Measurements from ENCODE around the gene TSEN34. TPM values are rescaled to one million over a fixed set of nuclear protein-coding genes. Genes with fewer than 3 reads are reported as not detected.
"Not testable (repeated sequence)": the region's sequence is repeated elsewhere in the genome, so short reads cannot be mapped to it uniquely, and the experiment has no call there.

The TSEN34 gene
- total RNA-seq, 4 donors from 2014 or later = 49.4 to 103 (median 86.8) TPM

GRCh38 chr19:54242234-54242633, 51.1 kb downstream of the TSEN34 start:
- WGBS = 80% methylated on average over 1 of the region's 4 CpGs
- H3K27ac ChIP-seq (replicated peaks in 1 of 4); H3K4me1 ChIP-seq; H3K36me3 ChIP-seq; H3K9me3 ChIP-seq; intact Hi-C loops (cut with DNase I); H3K4me3 ChIP-seq; DNase-seq (ENCODE audit: extremely low spot score): not testable (repeated sequence)
- peaks cover 0 to 30% (median 0%) of the 10 kb centered on the region in 4 donors for H3K27me3 ChIP-seq

GRCh38 chr19:54242646-54243045, 51.5 kb downstream of the TSEN34 start, which contains the start of gene LILRA6:
Gene LILRA6, minus strand, starts transcription at chr19:54242790.
- DNase-seq (ENCODE audit: extremely low spot score); H3K27ac ChIP-seq (replicated peaks in 1 of 4): not testable (repeated sequence)
- no CpG with 5 or more reads among the region's 6 CpGs for WGBS

GRCh38 chr19:54243809-54244208, 52.7 kb downstream of the TSEN34 start:
- H3K36me3 ChIP-seq; H3K27ac ChIP-seq (replicated peaks in 1 of 4); H3K4me3 ChIP-seq; DNase-seq (ENCODE audit: extremely low spot score); H3K4me1 ChIP-seq; H3K9me3 ChIP-seq: not testable (repeated sequence)
- intact Hi-C loops (cut with DNase I) = loop anchor here (2.0 kb wide), 1 partner anchor 21 kb away; the partner anchor contains the start of gene LILRB3
- peaks cover 0 to 42% (median 0%) of the 10 kb centered on the region in 4 donors for H3K27me3 ChIP-seq
- no CpG with 5 or more reads among the region's 8 CpGs for WGBS

More at GRCh38 chr19:54242646-54243045, 51.5 kb downstream of the TSEN34 start, which contains the start of gene LILRA6:
- H3K4me3 ChIP-seq; intact Hi-C loops (cut with DNase I); H3K9me3 ChIP-seq; H3K36me3 ChIP-seq; H3K4me1 ChIP-seq: not testable (repeated sequence)
- H3K27me3 ChIP-seq = peaks cover 0 to 34% (median 0%) of the 10 kb centered on the region in 4 donors

Other genes starting within 250 kb of the TSEN34 start
- gene CACNG8, start 228.4 kb upstream of the TSEN34 start, total RNA-seq = under 1 TPM in 1 of 4 donors, not detected in 3; 0.06 TPM
- not detected for gene CACNG6, start 199.7 kb upstream of the TSEN34 start, total RNA-seq
- gene VSTM1, start 127.4 kb upstream of the TSEN34 start, total RNA-seq = under 1 TPM in 1 of 4 donors, not detected in 3; 0.33 TPM
- not detected for gene TARM1, start 109.9 kb upstream of the TSEN34 start, total RNA-seq
- gene OSCAR, start 90.5 kb upstream of the TSEN34 start, total RNA-seq = 1 to 10 TPM in 3 of 4 donors, under 1 TPM in 1; 0.29 to 5.0 (median 1.6) TPM
- 10 to 100 TPM in 3 of 4 donors, 1 to 10 TPM in 1; 9.1 to 50.9 (median 26.4) TPM for gene NDUFA3, start 88.5 kb upstream of the TSEN34 start, total RNA-seq
- gene TFPT, start 75.7 kb upstream of the TSEN34 start, total RNA-seq = 10 to 100 TPM; 10.8 to 26.6 (median 19.8) TPM
- 10 to 100 TPM; 44.9 to 64.3 (median 56.0) TPM for gene PRPF31, start 75.6 kb upstream of the TSEN34 start, total RNA-seq
- gene CNOT3, start 53.5 kb upstream of the TSEN34 start, total RNA-seq = 10 to 100 TPM; 15.1 to 25.3 (median 21.1) TPM
- gene LENG1, start 31.6 kb upstream of the TSEN34 start, total RNA-seq = 10 to 100 TPM in 3 of 4 donors, 1 to 10 TPM in 1; 10.0 to 12.7 (median 11.5) TPM
- gene TMC4, start 18.1 kb upstream of the TSEN34 start, total RNA-seq = under 1 TPM in 3 of 4 donors, not detected in 1; 0.26 to 0.98 (median 0.33) TPM
- 10 to 100 TPM; 40.3 to 83.2 (median 59.4) TPM for gene MBOAT7, start 1.7 kb upstream of the TSEN34 start, total RNA-seq
- 1,000 to 10,000 TPM; 1,410 to 2,465 (median 1,750) TPM for gene RPS9, start 9.6 kb downstream of the TSEN34 start, total RNA-seq
- 10 to 100 TPM in 2 of 4 donors, 1 to 10 TPM in 2; 9.1 to 36.1 (median 11.3) TPM for gene LILRB3, start 31.7 kb downstream of the TSEN34 start, total RNA-seq
- gene LILRA6, start 51.5 kb downstream of the TSEN34 start, total RNA-seq = 1 to 10 TPM in 3 of 4 donors, under 1 TPM in 1; 0.86 to 2.9 (median 2.6) TPM
- gene LILRB5, start 66.0 kb downstream of the TSEN34 start, total RNA-seq = 10 to 100 TPM; 16.6 to 26.6 (median 21.4) TPM
- gene LILRB2, start 89.8 kb downstream of the TSEN34 start, total RNA-seq = 1 to 10 TPM; 2.1 to 5.6 (median 2.6) TPM
- gene LILRA5, start 121.9 kb downstream of the TSEN34 start, total RNA-seq = 10 to 100 TPM in 1 of 4 donors, 1 to 10 TPM in 3; 1.5 to 12.1 (median 2.7) TPM
- gene LILRA4, start 147.9 kb downstream of the TSEN34 start, total RNA-seq = not detected
- gene LAIR1, start 173.6 kb downstream of the TSEN34 start, total RNA-seq = 10 to 100 TPM in 3 of 4 donors, 1 to 10 TPM in 1; 7.6 to 23.4 (median 13.0) TPM
- 1 to 10 TPM in 3 of 4 donors, under 1 TPM in 1; 0.83 to 8.0 (median 5.6) TPM for gene TTYH1, start 224.2 kb downstream of the TSEN34 start, total RNA-seq